ENCODE results near the gene PGS1. TPM values are rescaled to one million over a fixed set of nuclear protein-coding genes. Genes with fewer than 3 reads are reported as not detected.

PGS1 gene
- total and polyA plus RNA-seq, 9 donors = 13.5 to 50.2 (median 35.0) TPM

DNA sequence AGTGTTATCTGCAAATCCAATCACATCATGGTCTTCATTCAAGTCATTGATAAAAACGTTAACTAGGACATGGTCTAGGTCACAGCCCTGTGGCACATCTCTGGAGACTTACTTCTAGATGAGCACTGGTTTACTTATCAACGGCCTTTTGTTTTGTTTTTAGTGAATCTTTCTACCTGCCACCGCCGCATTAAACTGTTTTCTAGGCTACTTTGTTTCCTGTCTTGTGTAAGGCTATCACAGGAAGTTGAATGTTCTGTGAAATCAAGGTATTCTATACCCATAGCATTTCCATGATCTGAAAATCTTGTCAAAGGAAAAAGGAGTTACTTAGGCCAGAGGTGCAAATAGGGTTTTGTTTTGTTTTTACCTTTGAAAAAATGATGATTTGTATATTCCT is 45.5 kb upstream of the PGS1 start:
- intact Hi-C loops (cut with DNase I) = loop anchor here in 1 of 4 donors (5.0 kb wide), 1 partner anchor 1771 kb away; no protein-coding TSS in a partner anchor
- Histone ChIP-seq H3K4me1 (ENCODE audit: insufficient read depth) (peaks cover 6% of the 10 kb centered on the region), H3K27ac (no peak overlapping the region), H3K27me3 (no peaks in the 10 kb centered on the region), H3K9me3 (no peaks in the 10 kb centered on the region), H3K4me3 (no peak overlapping the region), H3K36me3 (no peaks in the 10 kb centered on the region)
- WGBS, 3 donors = 72 to 81% (median 79%) methylated on average over 4 of the region's 4 CpGs
- TF ChIP-seq EP300 (IDR thresholded peaks at IDR 0.05) = no peak
- TF ChIP-seq POLR2A (IDR thresholded peaks at IDR 0.05) = no peak
- TF ChIP-seq, protein P1, sequence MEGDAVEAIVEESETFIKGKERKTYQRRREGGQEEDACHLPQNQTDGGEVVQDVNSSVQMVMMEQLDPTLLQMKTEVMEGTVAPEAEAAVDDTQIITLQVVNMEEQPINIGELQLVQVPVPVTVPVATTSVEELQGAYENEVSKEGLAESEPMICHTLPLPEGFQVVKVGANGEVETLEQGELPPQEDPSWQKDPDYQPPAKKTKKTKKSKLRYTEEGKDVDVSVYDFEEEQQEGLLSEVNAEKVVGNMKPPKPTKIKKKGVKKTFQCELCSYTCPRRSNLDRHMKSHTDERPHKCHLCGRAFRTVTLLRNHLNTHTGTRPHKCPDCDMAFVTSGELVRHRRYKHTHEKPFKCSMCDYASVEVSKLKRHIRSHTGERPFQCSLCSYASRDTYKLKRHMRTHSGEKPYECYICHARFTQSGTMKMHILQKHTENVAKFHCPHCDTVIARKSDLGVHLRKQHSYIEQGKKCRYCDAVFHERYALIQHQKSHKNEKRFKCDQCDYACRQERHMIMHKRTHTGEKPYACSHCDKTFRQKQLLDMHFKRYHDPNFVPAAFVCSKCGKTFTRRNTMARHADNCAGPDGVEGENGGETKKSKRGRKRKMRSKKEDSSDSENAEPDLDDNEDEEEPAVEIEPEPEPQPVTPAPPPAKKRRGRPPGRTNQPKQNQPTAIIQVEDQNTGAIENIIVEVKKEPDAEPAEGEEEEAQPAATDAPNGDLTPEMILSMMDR (IDR thresholded peaks at IDR 0.05) = no peak
- no peak for DNase-seq

DNA sequence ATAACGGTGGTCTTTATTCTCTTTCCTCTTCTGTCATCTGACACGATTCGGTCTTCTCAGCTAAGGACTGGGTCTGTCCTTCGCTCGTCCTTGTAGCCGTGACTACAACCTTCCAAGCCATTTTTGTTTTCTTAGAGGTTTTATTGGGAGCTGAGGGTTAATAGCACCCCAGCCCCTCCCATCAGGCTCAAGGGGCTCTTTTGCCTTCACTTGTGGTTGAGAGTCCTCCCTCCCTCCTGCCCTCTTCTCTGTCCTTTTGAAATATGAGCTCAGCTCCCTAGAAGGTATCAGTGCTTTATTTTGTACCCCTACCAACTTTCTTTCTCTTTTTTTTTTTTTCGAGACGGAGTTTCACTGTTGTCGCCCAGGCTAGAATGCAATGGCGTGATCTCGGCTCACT is 43.2 kb upstream of the PGS1 start:
- DNase-seq = no peak
- H3K4me3 ChIP-seq = no peak overlapping the region

DNA sequence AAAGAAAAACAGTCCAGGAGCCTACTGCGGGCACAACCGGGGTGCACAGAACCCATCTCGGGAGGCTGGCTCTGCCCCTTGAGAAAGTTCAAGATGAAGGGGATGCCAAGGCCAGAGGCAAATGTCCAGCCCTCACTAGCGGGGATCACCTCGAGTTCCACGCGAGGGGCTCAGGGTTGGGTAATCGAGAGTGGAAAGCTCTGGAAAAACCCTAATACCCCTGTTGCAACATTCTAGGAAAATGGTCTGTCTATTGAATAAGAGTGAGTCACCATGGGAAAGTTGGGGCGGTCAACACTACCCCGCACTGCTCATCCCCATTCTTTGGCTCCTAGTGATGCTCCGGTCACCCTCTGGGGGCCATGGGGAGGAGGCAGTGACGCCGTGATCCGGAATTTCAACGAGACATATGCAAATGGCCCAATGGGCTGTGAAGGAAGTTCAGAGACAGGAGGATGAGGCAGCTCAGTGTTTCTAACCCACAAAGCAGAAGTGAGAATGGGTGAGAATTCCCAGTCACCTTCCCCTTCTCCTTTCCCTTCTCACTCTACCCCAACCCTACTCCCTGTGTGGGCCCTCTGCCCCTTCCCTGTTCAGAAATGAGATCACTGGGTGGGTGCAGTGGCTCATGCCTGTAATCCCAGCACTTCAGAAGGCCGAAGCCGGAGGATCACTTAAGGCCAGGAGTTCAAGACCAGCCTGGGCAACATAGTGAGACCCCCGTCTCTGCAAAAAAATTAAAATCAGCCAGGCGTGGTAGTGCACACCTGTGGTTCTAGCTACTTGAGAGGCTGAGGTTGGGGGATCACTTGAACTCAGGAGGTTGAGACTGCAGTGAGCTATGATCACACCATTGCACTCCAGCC is 41.0 kb upstream of the PGS1 start:
- H3K27me3 ChIP-seq = no peaks in the 10 kb centered on the region
- 85 to 92% (median 88%) methylated on average over 19 of the region's 19 CpGs for WGBS, 3 donors
- H3K4me3 ChIP-seq = no peak overlapping the region
- H3K4me1 ChIP-seq (ENCODE audit: insufficient read depth) = no peaks in the 10 kb centered on the region
- no peaks in the 10 kb centered on the region for H3K9me3 ChIP-seq
- TF ChIP-seq, protein P1 (IDR thresholded peaks at IDR 0.05) = no peak
- no peak for TF ChIP-seq POLR2A (IDR thresholded peaks at IDR 0.05)
- no peak for TF ChIP-seq EP300 (IDR thresholded peaks at IDR 0.05)
- no peak for DNase-seq
- no peaks in the 10 kb centered on the region for H3K36me3 ChIP-seq
- intact Hi-C loops (cut with DNase I) = no loop called here
- no peak overlapping the region for H3K27ac ChIP-seq

More for the DNA sequence above, 43.2 kb upstream of the PGS1 start:
- no peak for TF ChIP-seq POLR2A (IDR thresholded peaks at IDR 0.05)
- no peak for TF ChIP-seq EP300 (IDR thresholded peaks at IDR 0.05)
- TF ChIP-seq, protein P1 (IDR thresholded peaks at IDR 0.05) = no peak
- Histone ChIP-seq H3K27ac (no peak overlapping the region), H3K9me3 (no peaks in the 10 kb centered on the region), H3K27me3 (no peaks in the 10 kb centered on the region), H3K4me1 (ENCODE audit: insufficient read depth) (no peaks in the 10 kb centered on the region), H3K36me3 (no peaks in the 10 kb centered on the region)
- WGBS, 3 donors = 83 to 88% (median 83%) methylated on average over 11 of the region's 11 CpGs
- intact Hi-C loops (cut with DNase I) = no loop called here

DNA sequence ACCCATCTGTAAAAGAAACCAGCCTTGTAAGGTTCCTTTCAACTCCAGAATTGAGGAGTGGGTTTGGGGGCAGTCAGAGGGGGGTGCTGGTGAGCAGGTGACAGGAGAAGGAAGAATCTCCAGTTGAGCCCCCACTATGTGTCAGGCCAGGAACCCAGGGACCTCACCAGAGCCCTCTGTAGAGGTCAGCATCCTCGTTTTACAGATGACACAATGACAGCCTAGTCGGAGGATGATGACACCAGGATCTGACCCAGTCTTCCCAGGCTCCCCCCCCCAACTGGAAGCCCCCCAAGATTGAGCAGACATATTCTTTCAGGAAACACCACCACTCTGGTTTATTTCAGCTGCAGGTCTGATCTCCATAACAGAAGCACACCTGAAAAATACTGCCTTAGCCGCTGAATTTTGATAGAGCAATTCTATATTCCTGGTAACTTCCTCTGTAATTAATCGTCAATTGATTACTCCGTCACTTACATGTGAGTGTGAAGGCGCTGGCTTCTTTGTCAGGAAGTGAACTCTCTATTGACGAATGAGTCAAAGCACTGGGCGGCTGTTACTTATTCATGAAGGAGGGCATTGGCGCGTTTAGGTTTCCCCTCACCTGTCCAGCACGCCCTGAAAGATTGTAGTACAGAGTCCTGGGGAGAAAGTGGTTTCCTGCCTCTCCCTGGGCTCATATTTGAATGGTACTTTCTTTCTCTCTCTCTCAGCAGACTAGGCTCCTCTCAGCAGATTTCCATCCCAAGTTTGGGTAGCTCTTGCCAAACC is 39.8 kb upstream of the PGS1 start:
- TF ChIP-seq EP300 (IDR thresholded peaks at IDR 0.05) = no peak
- TF ChIP-seq, protein P1 (IDR thresholded peaks at IDR 0.05) = no peak
- no peak for TF ChIP-seq POLR2A (IDR thresholded peaks at IDR 0.05)
- intact Hi-C loops (cut with DNase I) = no loop called here
- no peak for DNase-seq
- Histone ChIP-seq H3K4me1 (ENCODE audit: insufficient read depth) (peaks cover 8% of the 10 kb centered on the region), H3K9me3 (no peaks in the 10 kb centered on the region), H3K27ac (no peak overlapping the region), H3K27me3 (no peaks in the 10 kb centered on the region), H3K4me3 (no peak overlapping the region), H3K36me3 (no peaks in the 10 kb centered on the region)
- 72 to 74% (median 74%) methylated on average over 11 of the region's 11 CpGs for WGBS, 3 donors

Measured in ovary (tissue), 9 donors.